Lung (tissue), 12 donors: ENCODE measurements around the gene PCIF1. TPM values are rescaled to one million over a fixed set of nuclear protein-coding genes. Genes with fewer than 3 reads are reported as not detected.

Experiments
- ATAC-seq: fragments of 200-7000 bp; cut with Tn5 transposase; one replicate; pipeline ENCODE4 v1.9.1; 2020; ENCODE audit warnings: moderate number of reproducible peaks; ENCODE audit not compliant: insufficient read depth, low FRiP score
- DNase-seq, 3 donors: peaks; one replicate each; pipeline ENCODE4 v3.0.0-alpha.2; 2013 to 2017
- H3K27ac ChIP-seq, 2 donors: one replicate each; pipeline ENCODE4 v1.5.1; 2013; ENCODE audit warnings: mild to moderate bottlenecking in 2 of 2, moderate library complexity in 2 of 2, control low read depth in 1 of 2, inconsistent platforms in 1 of 2, low read depth in 1 of 2, low read length in 1 of 2
- H3K27me3 ChIP-seq, 3 donors: one replicate each; pipeline ENCODE4 v1.5.1; 2013; ENCODE audit warnings: low read length in 2 of 3; ENCODE audit not compliant: control insufficient read depth in 3 of 3, insufficient read depth in 3 of 3
- H3K36me3 ChIP-seq, 4 donors: one replicate each; pipeline ENCODE4 v1.5.1; 2013; ENCODE audit warnings: low read length in 4 of 4, mild to moderate bottlenecking in 1 of 4, moderate library complexity in 1 of 4; ENCODE audit not compliant: control insufficient read depth in 4 of 4, insufficient read depth in 4 of 4
- H3K4me1 ChIP-seq, 5 donors: one replicate each; pipeline ENCODE4 v1.5.1; 2013; ENCODE audit warnings: low read length in 5 of 5, mild to moderate bottlenecking in 2 of 5, moderate library complexity in 1 of 5; ENCODE audit not compliant: control insufficient read depth in 5 of 5, insufficient read depth in 5 of 5
- H3K4me3 ChIP-seq: one replicate; pipeline ENCODE4 v1.5.1; 2013; ENCODE audit warnings: mild to moderate bottlenecking, control low read depth, moderate library complexity
- H3K9ac ChIP-seq, 2 donors: one replicate each; pipeline ENCODE4 v1.5.1; 2013; ENCODE audit warnings: low read length in 2 of 2, control low read depth in 1 of 2; ENCODE audit not compliant: insufficient read depth in 1 of 2
- H3K9me3 ChIP-seq, 4 donors: one replicate each; pipeline ENCODE4 v1.5.1; 2013; ENCODE audit warnings: low read length in 3 of 4, mild to moderate bottlenecking in 1 of 4, moderate library complexity in 1 of 4; ENCODE audit not compliant: control insufficient read depth in 4 of 4, insufficient read depth in 3 of 4
- CTCF ChIP-seq: IDR thresholded peaks from 2 replicates; pipeline ENCODE4 v1.5.1; 2012; ENCODE audit warnings: mild to moderate bottlenecking; ENCODE audit errors: control extremely low read depth, extremely low read depth
- WGBS, 2 donors: extraction: QIAGEN DNeasy Blood & Tissue Kit; methylation state at CpG; one replicate each; pipeline ENCODE4 v1.1.7; 2013; 5-methylcytosine and 5-hydroxymethylcytosine counted together
- polyA plus RNA-seq, 2 donors: library from polyadenylated mRNA; stranded (reverse); fragments of 200-250 nt; gene quantifications; one replicate each; pipeline ENCODE4 v1.2.1, GENCODE V29; 2013
- total RNA-seq, 2 donors: library from RNA; depleted of rRNA in 1 of 2; stranded (reverse); fragments of >200 nt in 1 of 2; gene quantifications; one replicate each; pipeline ENCODE4 v1.2.1, GENCODE V29; 2014 to 2021
- donor health status: control.
- donor health status: control.
- donor health status: Bipolar disorder and iron deficiency.
- donor health status: healthy.
- donor health status: DM: yes; HTN: yes; CAD: no.

The PCIF1 gene
- total and polyA plus RNA-seq, 4 donors: 27.7 to 48.1 (median 32.0) TPM

GRCh38 chr20:45943613-45944012 is 9.1 kb downstream of the PCIF1 start:
- TF ChIP-seq CTCF: no peak

GRCh38 chr20:45944151-45944964 is 9.9 kb downstream of the PCIF1 start:
- no peak for TF ChIP-seq CTCF
- Histone ChIP-seq H3K9me3 (no peaks in the 10 kb centered on the region), H3K4me3 (no peak overlapping the region), H3K27me3 (no peaks in the 10 kb centered on the region), H3K27ac (no peak overlapping the region), H3K4me1 (peaks cover 0 to 2% (median 0%) of the 10 kb centered on the region in 5 donors), H3K36me3 (peaks cover 30 to 80% (median 67%) of the 10 kb centered on the region in 4 donors), H3K9ac (no peak overlapping the region)
- WGBS, 2 donors: 84 to 87% methylated on average over 15 of the region's 15 CpGs
- ATAC-seq (no peak), DNase-seq (no peak)

More at GRCh38 chr20:45943613-45944012, 9.1 kb downstream of the PCIF1 start:
- Histone ChIP-seq H3K4me1 (peaks cover 0 to 2% (median 0%) of the 10 kb centered on the region in 5 donors), H3K9me3 (no peaks in the 10 kb centered on the region), H3K27ac (no peak overlapping the region), H3K27me3 (no peaks in the 10 kb centered on the region), H3K4me3 (no peak overlapping the region), H3K36me3 (peaks cover 30 to 80% (median 70%) of the 10 kb centered on the region in 4 donors), H3K9ac (no peak overlapping the region)
- no peak for ATAC-seq
- 91 to 96% methylated on average over 6 of the region's 6 CpGs for WGBS, 2 donors
- no peak for DNase-seq

GRCh38 chr20:45944965-45945677 is 10.6 kb downstream of the PCIF1 start:
- Histone ChIP-seq H3K9me3 (no peaks in the 10 kb centered on the region), H3K9ac (no peak overlapping the region), H3K27me3 (no peaks in the 10 kb centered on the region), H3K27ac (peak overlapping the region in 1 of 2 donors; percentile 42), H3K4me3 (no peak overlapping the region), H3K4me1 (peaks cover 0 to 2% (median 0%) of the 10 kb centered on the region in 5 donors), H3K36me3 (peaks cover 30 to 81% (median 64%) of the 10 kb centered on the region in 4 donors)
- 89 to 94% methylated on average over 19 of the region's 19 CpGs for WGBS, 2 donors
- DNase-seq (no peak), ATAC-seq (no peak)
- no peak for TF ChIP-seq CTCF
